Measurements from ENCODE around the gene KRT73. TPM values are rescaled to one million over a fixed set of nuclear protein-coding genes. Genes with fewer than 3 reads are reported as not detected.

Gene KRT73
- total RNA-seq, 6 donors from 2014 or later, result 0.15 to 0.55 TPM; not detected in 4

GRCh38 chr12:52662918-52663229 is 44.5 kb upstream of the KRT73 start:
- Histone ChIP-seq H3K4me1 (no peaks in the 10 kb centered on the region), H3K27me3 (no peaks in the 10 kb centered on the region), H3K27ac (no peak overlapping the region), H3K36me3 (no peaks in the 10 kb centered on the region), H3K9me3 (no peaks in the 10 kb centered on the region), H3K4me3 (no peak overlapping the region)
- no peak for ATAC-seq (ENCODE audit: low FRiP score in 2 of 2)
- DNase-seq, result no peak
- no peak for TF ChIP-seq POLR2A (IDR thresholded peaks at IDR 0.05)
- no peak for TF ChIP-seq POLR2AphosphoS5 (IDR thresholded peaks at IDR 0.05)
- no peak for TF ChIP-seq EP300 (IDR thresholded peaks at IDR 0.05)

- no peak for ATAC-seq (ENCODE audit: low FRiP score in 2 of 2)
- no peaks in the 10 kb centered on the region for H3K27me3 ChIP-seq
- H3K4me3 ChIP-seq, result no peak overlapping the region
- TF ChIP-seq CTCF (IDR thresholded peaks at IDR 0.05) (no peak), EP300 (IDR thresholded peaks at IDR 0.05) (no peak), POLR2A (IDR thresholded peaks at IDR 0.05) (no peak), POLR2AphosphoS5 (IDR thresholded peaks at IDR 0.05) (no peak)
- no peak for DNase-seq
- no peaks in the 10 kb centered on the region for H3K36me3 ChIP-seq
- 63 to 72% methylated on average over 10 of the region's 10 CpGs for WGBS, 2 donors
- no peak overlapping the region for H3K27ac ChIP-seq
- H3K9me3 ChIP-seq, result no peaks in the 10 kb centered on the region
- H3K4me1 ChIP-seq, result no peaks in the 10 kb centered on the region
These were observed 43.9 kb upstream of the KRT73 start for GRCh38 chr12:52662093-52662917.

GRCh38 chr12:52661668-52662067 is 43.3 kb upstream of the KRT73 start:
- DNase-seq (no peak), ATAC-seq (ENCODE audit: low FRiP score in 2 of 2) (no peak)
- TF ChIP-seq POLR2A (IDR thresholded peaks at IDR 0.05) (no peak), EP300 (IDR thresholded peaks at IDR 0.05) (no peak), CTCF (IDR thresholded peaks at IDR 0.05) (no peak), POLR2AphosphoS5 (IDR thresholded peaks at IDR 0.05) (no peak)
- no peaks in the 10 kb centered on the region for H3K9me3 ChIP-seq
- H3K4me3 ChIP-seq, result no peak overlapping the region
- H3K4me1 ChIP-seq, result no peaks in the 10 kb centered on the region
- H3K27ac ChIP-seq, result no peak overlapping the region
- no peaks in the 10 kb centered on the region for H3K27me3 ChIP-seq
- H3K36me3 ChIP-seq, result no peaks in the 10 kb centered on the region
- 84 to 91% methylated on average over 3 of the region's 3 CpGs for WGBS, 2 donors

- ATAC-seq (ENCODE audit: low FRiP score in 2 of 2) (no peak), DNase-seq (no peak)
- TF ChIP-seq EP300 (IDR thresholded peaks at IDR 0.05) (no peak), POLR2AphosphoS5 (IDR thresholded peaks at IDR 0.05) (no peak), CTCF (IDR thresholded peaks at IDR 0.05) (no peak), POLR2A (IDR thresholded peaks at IDR 0.05) (no peak)
- H3K4me3 ChIP-seq, result no peak overlapping the region
- no peak overlapping the region for H3K27ac ChIP-seq
- no peaks in the 10 kb centered on the region for H3K9me3 ChIP-seq
- H3K36me3 ChIP-seq, result no peaks in the 10 kb centered on the region
- H3K27me3 ChIP-seq, result no peaks in the 10 kb centered on the region
- 76 to 80% methylated on average over 3 of the region's 3 CpGs for WGBS, 2 donors
- no peaks in the 10 kb centered on the region for H3K4me1 ChIP-seq
These were observed 42.7 kb upstream of the KRT73 start for GRCh38 chr12:52660934-52661499.

- Histone ChIP-seq H3K36me3 (no peaks in the 10 kb centered on the region), H3K4me3 (no peak overlapping the region), H3K27me3 (no peaks in the 10 kb centered on the region), H3K4me1 (no peaks in the 10 kb centered on the region), H3K9me3 (no peaks in the 10 kb centered on the region), H3K27ac (no peak overlapping the region)
- DNase-seq, result no peak
- WGBS, 2 donors, result 76 to 81% methylated on average over 4 of the region's 4 CpGs
- TF ChIP-seq CTCF (IDR thresholded peaks at IDR 0.05), result no peak
- TF ChIP-seq EP300 (IDR thresholded peaks at IDR 0.05), result no peak
- TF ChIP-seq POLR2A (IDR thresholded peaks at IDR 0.05), result no peak
- no peak for TF ChIP-seq POLR2AphosphoS5 (IDR thresholded peaks at IDR 0.05)
- no peak for ATAC-seq (ENCODE audit: low FRiP score in 2 of 2)
These were observed 41.6 kb upstream of the KRT73 start for GRCh38 chr12:52659951-52660350.
